DOHH2 (cell line): ENCODE measurements around the gene MAN2B2.

ENCODE experiments used
- EZH2phosphoT487 ChIP-seq: fragments of 200-600 bp; sonication (generic); IDR thresholded peaks from 2 replicates; pipeline ENCODE4 v1.6.1; 2017; ENCODE audit warnings: borderline replicate concordance, mild to moderate bottlenecking, antibody characterized with exemption, low read length, moderate library complexity, mixed read lengths
- TF ChIP-seq, protein P1 (sequence below): fragments of 200-600 bp; sonication (generic); IDR thresholded peaks from one replicate; pipeline ENCODE4 v1.5.1; 2014; ENCODE audit warnings: antibody characterized with exemption, mild to moderate bottlenecking, low read depth, low read length; ENCODE audit not compliant: poor library complexity, severe bottlenecking

DNA sequence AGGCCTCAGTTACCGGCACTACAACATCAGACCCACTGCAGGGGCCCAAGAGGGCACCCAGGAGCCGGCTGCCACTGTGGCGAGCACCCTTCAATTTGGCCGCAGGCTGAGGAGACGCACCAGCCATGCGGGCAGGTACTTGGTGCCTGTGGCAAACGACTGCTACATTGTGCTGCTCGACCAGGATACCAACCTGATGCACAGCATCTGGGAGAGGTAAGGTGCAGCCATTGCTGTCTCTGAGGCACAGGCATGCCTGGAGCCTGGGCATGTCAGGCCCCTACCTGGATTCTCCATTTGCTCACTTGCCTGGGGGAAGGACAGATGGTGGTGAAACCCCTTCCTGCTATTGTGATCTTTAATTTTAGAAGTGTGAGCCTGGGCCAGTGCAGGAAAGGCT is 30.1 kb downstream of the MAN2B2 start:
- TF ChIP-seq, protein P1, sequence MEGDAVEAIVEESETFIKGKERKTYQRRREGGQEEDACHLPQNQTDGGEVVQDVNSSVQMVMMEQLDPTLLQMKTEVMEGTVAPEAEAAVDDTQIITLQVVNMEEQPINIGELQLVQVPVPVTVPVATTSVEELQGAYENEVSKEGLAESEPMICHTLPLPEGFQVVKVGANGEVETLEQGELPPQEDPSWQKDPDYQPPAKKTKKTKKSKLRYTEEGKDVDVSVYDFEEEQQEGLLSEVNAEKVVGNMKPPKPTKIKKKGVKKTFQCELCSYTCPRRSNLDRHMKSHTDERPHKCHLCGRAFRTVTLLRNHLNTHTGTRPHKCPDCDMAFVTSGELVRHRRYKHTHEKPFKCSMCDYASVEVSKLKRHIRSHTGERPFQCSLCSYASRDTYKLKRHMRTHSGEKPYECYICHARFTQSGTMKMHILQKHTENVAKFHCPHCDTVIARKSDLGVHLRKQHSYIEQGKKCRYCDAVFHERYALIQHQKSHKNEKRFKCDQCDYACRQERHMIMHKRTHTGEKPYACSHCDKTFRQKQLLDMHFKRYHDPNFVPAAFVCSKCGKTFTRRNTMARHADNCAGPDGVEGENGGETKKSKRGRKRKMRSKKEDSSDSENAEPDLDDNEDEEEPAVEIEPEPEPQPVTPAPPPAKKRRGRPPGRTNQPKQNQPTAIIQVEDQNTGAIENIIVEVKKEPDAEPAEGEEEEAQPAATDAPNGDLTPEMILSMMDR, result no peak
- no peak for TF ChIP-seq EZH2phosphoT487
